SH-SY5Y (cell line): Measurements from ENCODE around the gene CIC.

Experiments used
- GATA2 ChIP-seq: IDR thresholded peaks from 2 replicates; pipeline ENCODE4 v1.6.1; 2011; ENCODE audit warnings: mild to moderate bottlenecking, low read depth, low read length
- GATA3 ChIP-seq: IDR thresholded peaks from 2 replicates; pipeline ENCODE4 v1.6.1; 2011; ENCODE audit warnings: low read depth, mild to moderate bottlenecking, low read length, moderate library complexity

CIC gene

GRCh38 chr19:42276284-42276683, 7.2 kb downstream of the CIC start:
- no peak for TF ChIP-seq GATA2
- no peak for TF ChIP-seq GATA3

- TF ChIP-seq GATA2 (no peak), GATA3 (no peak)
Measured at GRCh38 chr19:42276821-42277220, 7.8 kb downstream of the CIC start.

GRCh38 chr19:42277821-42278451, 8.9 kb downstream of the CIC start:
- no peak for TF ChIP-seq GATA2

- TF ChIP-seq GATA2 (no peak), GATA3 (no peak)
Measured at GRCh38 chr19:42278452-42279154, 9.6 kb downstream of the CIC start.

- TF ChIP-seq GATA2, result no peak
- no peak for TF ChIP-seq GATA3
Measured at GRCh38 chr19:42279155-42279901, 10.3 kb downstream of the CIC start.

- TF ChIP-seq GATA3 (no peak), GATA2 (peak; percentile 65)
Measured at GRCh38 chr19:42279902-42280814, 11.1 kb downstream of the CIC start.

- TF ChIP-seq GATA3 (no peak), GATA2 (no peak)
Measured at GRCh38 chr19:42280815-42281145, 11.7 kb downstream of the CIC start.

GRCh38 chr19:42281146-42281826, 12.2 kb downstream of the CIC start:
- TF ChIP-seq GATA2 (no peak), GATA3 (no peak)

- no peak for TF ChIP-seq GATA2
- TF ChIP-seq GATA3, result no peak
Measured at GRCh38 chr19:42281827-42282762, 13.0 kb downstream of the CIC start.

GRCh38 chr19:42282819-42283187, 13.8 kb downstream of the CIC start:
- TF ChIP-seq GATA2 (no peak), GATA3 (no peak)

- TF ChIP-seq GATA2 (no peak), GATA3 (no peak)
Measured at GRCh38 chr19:42283188-42284065, 14.4 kb downstream of the CIC start.

GRCh38 chr19:42284066-42284501, 15.0 kb downstream of the CIC start:
- TF ChIP-seq GATA2 (no peak), GATA3 (no peak)
